CD4-positive, alpha-beta T cell treated with Interleukin-12 subunit alpha and Interleukin-12 subunit beta, for 1 hour (primary cell): ENCODE results near the gene CHID1.

Experiments
- DNase-seq: peaks from one replicate; pipeline ENCODE4 v3.0.0-alpha.2; 2020

Gene CHID1

DNA sequence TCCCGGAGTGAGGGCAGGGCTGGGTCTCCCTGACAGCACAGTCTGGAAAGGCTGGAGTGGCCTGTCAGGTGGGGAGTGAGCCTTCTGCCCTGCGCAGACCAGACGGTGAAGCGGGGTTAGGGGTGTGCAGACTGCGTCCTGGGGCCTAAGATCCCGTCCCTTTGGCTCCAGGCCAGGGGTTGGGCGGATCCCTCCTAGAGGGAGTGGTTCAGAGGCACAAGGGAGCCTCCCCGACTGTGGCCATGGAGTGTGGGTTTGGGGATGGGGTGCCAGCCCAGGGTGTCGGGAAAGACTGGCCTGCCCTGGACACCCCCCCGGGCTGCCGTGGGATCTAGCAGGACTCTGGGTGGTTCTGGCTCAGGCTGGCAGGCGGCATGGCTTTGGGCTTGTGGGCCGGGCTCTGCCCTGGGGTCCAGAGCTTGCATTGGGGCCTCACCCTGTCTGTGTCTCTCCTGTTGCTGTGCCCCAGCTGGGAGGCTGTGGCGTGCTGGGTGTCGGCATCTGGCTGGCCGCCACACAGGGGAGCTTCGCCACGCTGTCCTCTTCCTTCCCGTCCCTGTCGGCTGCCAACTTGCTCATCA lies 48.4 kb downstream of the CHID1 start:
- DNase-seq: no peak

DNA sequence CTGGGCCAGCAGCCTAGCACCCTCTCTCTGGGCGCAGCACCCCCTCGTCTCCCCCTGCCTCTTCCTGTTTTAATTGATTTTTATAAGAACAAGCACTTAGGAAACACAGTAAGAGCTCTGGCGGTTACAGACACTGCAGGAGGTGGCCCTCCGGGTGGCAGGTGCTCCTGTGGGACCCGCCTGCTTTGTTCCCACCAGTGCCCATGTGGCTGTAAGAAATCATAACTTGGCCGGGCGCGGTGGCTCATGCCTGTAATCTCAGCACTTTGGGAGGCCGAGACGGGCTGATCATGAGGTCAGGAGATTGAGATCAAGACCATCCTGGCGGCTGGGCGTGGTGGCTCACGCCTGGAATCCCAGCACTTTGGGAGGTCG lies 49.5 kb downstream of the CHID1 start:
- no peak for DNase-seq

DNA sequence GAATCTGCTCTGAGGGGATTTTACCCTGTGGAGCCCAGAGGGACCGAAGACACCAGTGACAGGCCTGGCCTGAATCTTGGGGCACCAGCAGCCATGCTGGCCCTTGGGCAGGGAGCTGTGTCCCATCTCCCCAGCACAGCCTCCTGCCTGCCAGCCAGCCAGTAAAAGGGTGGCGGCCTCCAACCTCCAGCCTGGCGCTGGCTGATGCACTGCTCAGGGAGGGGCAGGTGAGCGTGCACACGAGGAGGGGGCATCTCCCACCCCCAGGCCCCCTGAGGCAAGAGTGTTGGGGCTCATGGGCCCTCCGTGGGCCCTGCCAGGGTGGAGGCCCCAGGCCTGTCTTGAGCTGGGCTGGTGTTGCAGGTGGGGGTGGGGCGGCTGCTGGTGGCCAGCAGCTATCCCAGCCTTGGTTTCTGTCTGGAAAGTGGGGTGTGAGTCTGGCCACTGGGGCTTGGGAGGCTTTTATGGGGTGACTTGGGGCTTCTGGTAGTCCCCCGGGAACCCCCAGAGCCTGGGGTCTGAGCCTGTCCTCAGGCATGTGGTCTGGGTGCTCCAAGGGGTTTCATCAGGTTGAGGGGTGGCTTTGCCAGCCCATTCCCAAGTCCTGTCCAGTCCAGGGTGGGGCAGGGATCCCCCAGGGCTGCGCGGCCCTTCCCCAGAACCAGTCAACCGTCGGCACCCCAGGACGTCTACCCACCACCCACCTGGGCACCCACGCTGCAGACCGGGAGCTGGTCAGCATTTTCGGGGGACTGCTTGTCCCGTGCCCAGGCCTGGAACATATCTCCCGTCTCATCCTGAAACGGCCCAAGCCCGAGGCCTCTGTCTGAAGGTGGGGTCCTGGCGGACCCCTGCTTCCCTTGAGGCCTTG lies 50.1 kb downstream of the CHID1 start:
- no peak for DNase-seq

DNA sequence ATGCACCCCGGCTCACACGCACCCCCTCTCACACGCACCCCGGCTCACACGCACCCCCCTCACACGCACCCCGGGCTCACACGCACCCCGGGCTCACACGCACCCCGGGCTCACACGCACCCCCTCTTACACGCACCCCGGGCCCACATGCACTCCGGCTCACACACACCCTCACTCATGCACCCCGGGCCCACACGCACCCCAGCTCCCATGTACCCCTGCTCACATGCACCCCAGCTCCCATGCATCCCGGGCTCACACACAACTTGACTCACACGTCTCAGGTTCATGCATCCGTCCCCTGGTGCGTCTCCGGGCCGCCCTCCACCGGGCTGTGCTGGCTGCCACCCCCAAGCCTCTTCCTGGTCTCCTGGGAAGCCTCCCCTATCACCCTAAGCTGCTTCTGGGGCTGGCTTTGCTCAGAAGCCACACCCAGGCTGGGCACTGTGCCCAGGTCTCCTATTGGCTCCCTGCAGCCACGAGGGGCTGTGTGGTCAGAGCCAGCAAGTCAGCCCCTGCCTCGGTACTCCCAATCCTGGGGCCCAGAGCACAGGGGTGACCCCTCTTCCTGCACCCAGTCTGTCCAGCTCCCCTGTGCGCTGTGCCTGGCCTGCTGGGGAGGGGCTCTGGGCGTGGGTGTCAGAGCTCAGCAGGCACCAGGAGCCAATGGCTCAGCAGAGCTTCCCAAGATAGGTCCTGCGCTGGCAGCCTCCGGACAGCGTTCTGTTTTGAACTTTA lies 51.0 kb downstream of the CHID1 start:
- DNase-seq: no peak

DNA sequence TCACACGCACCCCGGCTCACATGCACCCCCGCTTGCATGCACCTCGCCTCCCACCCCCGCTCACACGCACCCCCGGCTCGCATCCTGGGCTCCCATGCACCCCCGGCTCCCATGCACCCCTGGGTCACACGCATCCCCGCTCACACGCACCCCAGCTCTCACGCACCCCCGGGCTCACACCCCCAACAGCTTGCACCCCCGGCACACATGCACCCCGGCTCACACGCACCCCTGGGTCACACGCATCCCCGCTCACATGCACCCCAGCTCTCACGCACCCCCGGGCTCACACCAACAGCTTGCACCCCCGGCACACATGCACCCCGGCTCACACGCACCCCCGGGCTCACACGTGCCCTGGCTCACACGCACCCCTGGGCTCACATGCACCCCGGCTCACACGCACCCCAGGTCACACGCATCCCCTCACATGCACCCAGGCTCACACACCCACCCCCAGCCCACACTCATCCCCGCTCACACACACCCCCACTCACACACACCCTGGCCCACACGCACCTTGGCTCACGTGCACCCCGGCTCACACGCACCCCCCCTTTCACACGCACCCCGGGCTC lies 51.8 kb downstream of the CHID1 start:
- DNase-seq: no peak

DNA sequence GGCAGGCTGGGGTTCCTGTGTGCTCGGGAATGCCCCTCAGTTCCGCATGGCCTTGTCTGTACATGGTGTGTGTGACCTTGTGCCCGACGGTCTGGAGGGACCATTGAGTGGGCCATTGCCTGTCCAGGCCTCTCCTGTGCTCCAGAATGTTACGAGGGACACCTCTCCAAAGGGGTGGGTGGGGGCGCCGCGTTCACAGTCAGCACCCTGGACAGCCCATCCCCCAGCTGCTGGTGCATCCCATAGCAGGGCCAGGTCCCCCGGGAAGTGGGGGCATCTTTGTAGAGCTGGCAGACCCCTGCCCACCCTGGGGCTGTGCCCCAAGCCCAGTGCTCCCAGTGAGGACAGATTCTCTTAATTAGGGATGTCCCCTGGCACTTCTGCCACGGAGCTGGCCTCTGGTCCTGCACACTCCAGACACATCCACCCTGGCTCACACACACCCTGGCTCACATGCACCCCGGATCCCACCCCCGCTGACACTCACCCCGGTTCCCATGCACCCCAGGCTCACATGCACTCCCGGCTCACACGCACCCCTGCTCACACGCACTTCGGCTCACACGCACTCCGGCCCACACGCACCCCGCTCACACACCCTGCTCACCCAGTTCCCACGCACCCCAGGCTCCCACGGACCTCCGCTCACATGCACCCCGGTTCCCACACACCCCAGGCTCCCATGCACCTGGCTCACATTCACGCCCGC lies 52.4 kb downstream of the CHID1 start:
- no peak for DNase-seq

DNA sequence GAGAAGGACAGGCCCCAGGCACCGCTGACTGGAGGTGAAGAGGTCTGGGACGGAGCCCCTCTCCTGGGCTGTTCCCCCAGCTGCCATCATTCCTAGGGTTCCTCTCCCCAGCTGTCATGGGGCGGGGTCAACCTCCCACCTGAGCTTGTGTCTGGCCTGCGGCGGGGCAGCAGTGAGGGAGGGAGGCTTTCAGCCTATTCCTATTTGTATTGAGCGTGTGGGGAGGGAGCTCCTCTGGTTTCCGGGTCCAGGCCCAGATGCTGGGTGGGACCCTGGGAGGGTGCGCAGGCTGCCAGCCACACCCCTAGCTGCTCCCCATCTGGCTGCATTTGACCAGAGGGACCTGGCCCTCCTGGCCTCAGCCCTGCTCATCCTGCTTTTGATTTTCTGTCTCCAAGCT lies 54.2 kb downstream of the CHID1 start:
- no peak for DNase-seq

DNA sequence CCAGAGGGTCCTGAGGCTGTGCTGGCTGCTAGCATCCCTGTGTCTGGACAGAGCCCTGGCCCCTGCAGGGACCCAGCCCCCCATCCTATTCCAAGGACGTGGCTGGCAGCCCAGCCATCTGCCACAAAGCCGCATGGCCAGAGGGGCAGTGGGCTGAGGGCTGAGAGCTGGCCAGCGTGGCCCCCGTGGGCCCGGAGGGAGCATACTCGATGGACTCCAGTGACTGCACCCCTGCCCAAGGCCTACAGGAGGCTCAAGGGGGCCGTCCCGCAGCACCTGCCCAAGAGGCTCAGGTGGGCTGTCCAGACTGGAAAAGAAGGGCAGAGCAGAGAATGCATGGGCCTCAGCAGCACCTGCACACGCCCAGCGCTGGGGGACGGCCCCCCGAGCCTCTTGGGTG lies 54.8 kb downstream of the CHID1 start:
- DNase-seq: no peak

DNA sequence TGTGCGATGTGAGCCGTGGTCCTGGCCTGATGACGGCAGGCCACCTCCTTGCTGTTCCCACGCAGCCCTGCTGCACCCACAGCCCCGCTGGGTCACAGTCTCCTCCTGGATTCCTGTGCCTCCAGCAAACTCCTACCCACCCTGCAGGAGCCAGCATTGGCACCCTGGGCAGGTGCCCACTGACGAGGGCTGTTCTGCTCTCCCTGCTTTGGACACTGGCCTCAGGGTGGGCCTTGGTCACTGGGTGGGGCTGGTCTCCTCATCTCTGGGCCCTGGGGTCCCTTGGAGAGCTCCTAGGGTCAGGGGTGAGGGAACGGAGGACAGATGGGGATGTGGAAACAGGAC lies 55.3 kb downstream of the CHID1 start:
- DNase-seq: no peak

DNA sequence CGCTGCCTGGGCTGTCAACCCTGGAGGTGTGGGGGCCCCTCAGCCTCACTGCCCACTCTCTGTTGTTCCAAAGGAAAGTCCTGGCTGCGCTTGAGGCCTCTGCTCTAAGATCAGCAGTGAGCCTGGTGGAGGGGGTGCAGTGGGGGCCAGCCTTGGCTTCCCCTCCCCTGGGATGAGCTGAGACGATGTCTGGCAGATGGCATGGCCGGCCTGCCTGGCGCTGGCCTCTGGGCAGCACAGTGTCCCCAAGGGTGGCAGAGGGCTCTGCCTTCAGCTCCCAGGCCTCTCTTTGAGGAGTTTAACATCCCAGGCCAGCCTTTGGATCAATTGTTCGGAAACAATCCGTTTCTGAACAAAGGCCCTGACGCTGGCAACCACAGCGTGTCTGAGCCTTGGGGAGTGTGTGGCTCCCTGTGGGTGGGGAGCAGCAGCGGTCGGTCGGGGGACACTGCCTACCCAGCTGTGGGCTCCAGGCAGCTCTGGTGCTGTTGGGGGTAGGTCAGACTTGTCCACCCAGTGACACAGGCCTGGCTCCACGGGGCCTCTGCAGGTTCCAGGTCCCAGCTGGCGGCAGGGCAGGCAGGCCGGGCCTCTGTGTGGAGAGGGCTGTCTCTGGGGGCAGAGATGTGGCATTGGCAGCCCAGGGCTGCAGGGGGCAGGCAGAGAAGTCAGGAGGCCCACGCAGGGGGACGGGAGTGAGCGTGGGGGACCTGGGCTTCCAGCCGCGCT lies 55.8 kb downstream of the CHID1 start:
- DNase-seq: no peak

DNA sequence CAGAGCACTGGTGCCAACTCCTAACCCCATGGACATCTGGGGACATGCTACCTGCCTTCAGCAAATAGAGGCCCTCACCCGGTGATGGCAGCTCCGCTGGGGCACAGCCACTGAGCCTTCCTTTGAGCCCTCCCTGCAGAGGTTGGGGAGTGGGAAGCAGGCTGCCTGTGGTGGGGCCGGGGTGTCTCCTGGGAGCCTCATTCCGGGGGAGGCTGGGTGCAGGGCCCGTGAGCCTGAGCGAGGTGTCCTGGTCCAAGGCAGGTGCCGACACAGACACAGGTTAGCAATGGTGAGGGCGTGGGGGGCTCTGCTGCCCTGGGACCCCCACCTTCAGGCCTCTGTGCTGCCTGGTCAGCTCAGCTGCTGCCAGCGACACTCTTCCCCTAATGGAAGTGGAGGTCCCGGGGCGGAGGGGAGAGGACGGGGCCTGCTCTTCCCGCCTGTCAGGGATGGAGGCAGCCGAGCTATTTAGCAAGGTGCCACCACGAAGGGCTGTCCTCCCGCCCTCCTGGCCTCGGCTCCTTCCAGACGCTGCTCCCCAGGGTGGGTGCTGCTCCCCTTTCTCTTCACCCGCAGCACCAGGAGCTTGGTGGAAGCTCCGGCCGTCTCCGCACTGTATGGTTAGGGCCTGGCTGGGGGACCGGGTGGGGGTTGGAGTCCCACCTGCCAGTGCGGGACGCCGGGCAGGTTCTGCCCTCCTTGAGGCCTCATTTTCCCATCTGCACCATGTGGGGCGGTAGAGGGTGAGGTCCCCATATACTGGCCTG lies 56.7 kb downstream of the CHID1 start:
- no peak for DNase-seq

DNA sequence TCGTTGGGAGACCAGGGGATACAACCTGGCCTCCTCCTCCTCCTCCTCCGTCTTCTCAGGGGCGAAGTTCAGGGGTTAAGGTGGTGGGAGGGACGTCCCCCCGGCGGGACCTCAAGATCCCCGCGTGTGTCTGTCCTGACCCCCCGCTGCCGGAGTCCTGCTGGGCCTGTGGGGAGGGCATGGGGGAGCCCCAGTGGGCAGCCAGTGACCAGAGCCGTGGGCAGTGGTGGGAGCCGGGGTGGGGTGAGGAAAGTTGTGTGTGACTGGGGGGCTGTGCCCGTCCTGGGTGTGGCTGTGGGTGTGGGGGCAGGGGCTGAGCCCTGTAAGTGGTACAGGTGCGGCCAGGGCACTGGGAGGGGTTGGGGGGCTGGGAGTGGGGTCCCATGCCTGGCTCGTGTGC lies 57.8 kb downstream of the CHID1 start:
- DNase-seq: no peak

DNA sequence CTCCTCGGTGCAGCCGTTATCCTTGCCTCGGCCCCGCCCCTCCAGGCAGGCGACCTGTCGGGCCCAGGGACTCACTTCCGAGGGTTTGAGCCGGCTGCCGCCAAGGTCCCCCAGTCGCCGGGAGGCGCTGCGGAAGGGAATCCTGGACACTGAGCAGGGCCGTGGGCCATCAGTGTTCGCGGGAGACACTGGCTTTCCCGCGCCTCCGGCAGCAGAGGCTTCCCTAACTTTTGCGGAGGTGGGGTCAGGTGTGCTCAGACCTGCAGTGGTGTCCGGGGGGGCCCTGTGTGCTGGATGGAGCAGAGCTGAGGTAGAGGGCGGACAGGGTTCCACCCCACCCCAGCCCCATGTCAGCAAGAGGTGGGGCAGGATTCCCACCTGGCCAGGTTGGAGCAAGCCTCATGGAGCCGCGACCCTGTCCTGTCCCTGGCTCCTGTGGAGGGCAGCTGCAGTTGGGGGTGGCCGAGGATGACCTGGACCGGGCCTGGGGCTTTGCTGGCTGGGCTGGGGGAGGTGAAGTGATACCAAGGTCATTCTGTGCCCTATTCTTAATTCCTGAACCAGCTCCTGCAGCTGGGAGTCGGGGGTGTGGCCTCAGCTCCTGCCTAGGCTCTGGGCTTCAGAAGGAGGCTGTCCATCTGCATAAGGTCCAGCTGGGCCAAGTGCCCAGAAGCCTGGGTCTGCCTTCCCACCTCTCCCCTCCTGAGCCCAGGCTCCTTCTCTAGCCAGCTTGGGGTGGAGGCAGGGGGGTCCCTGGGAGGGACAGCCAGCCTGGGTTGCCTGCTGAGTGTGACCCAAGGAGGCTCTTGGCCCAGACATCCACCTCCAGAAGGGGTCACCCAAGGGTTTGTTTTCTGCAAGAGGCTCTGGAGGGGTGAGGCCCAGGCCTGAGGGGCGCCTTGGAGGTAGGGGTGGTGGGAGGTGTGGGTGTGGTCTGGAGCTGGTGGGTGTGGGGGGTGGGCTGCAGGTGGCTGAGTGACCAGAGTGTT lies 59.5 kb downstream of the CHID1 start:
- no peak for DNase-seq

DNA sequence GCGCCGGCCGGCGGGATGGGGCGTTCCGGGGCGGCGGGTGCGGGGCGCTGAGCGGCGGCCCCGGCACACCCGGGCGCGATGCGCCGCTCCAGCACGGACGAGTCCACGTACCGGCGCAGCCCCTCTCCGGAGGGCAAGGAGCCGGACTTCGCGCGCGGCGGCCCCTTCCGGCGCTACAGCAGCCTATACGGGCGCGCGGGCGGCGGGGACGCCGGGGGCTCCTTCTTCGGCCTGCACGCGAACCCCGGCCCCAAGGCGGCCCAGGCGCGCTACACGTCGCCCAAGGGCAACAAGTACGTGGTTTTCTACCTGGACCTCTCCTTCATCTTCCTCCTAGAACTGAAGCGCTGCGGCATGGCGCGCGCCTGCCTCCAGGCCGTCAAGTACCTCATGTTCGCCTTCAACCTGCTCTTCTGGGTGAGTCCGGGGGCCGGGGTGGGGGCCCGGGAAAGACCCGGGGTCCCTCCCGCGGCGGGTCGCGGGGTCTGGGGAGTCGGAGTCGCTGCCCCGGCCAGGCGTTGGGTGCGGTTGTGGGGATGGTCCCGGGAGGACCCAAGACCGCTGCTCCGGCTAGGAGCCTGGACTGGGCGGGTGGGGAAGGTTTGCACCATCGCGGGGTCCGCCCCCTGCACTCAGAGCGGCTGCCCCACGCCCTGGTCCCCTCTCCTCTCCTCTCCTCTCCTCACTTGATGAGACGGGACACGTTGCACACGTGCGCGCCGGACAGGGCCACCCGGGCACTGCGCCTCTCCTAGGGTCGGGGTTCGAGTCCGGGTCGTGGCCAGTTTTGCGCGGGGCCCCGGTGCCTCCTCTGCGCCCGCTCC lies 60.4 kb downstream of the CHID1 start:
- DNase-seq: no peak

DNA sequence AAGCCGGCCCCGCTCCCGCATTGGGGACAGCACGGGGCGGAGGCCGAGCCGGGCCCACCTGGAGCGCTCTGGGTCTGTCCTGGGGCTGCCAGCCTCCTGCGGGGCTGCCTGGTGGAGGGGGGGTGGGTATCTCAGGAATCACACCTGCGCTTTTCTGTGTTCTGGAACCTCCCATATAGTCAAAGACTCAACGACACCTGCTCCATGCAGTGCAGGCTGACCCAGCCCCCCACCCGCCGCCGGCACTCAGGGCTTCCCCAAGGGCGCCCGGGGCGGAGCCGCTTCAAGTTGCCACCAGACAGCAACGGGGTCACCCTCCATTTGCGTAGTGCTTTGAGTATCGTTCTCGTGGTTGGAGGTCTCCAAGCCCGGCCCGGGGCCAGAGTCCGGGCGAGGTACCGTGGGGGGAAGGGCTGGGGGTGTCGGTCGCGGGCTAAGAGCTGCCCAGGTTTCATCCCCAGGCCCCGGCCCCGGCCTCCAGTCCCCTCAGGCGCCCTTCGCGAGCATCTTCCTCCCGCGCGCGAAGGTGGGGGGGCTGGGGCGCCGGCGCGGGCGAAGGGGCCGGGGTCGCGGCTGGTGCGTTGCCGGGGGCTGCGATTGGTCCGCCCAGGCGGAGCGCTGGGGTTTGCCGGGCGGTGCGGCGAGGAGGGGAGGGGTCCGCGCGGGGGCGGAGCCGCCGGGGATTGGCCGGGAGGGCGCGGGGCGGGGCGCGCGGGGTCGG lies 61.3 kb downstream of the CHID1 start:
- peak; percentile 51 for DNase-seq

DNA sequence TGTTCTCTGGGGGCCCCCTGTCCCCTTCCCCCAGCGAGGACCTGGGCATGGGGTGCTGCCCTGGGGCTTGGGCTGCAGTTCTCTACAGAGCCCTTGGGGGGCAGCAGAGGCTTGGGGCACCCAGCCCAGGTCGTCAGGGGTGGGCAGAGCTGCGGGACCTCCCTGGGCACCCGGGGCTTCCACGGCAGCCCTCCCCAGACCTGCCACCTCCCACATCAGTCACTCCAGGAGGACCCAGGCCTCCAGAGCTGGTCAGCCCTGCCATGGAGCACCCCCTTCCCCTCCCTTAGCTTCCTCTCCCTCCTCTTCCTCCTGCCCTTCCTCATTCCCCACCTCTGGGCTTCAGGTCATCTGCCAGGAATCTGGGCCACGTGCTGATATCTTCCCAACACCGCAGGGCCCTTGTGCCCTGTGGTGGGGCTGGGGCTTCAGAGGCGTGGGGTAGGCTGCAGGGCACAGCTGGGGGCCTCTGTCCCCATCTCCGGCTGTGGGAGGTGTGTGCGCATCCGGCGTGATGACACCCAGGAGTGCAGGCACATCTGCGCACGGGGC lies 62.2 kb downstream of the CHID1 start:
- DNase-seq: peak; percentile 74

DNA sequence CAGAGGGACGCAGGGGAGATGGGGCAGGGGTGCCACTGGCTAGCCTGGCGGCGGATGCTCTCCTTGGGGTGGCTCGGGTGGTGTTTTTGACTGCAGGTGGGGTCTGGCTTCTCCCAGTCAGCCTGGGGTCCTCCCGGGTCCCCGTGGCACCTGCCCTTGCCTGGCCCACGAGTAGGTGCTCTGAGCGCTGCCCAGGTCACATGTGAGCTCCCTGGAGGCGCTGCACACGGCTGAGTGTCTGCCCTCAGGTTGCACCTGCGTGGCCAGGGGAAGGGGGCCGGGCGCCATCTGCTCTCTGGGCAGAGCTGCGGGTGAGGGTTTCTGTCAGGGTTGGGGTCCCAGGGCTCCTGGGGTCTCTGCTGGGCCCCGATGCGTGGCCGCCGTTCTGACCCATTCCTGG lies 62.7 kb downstream of the CHID1 start:
- no peak for DNase-seq

DNA sequence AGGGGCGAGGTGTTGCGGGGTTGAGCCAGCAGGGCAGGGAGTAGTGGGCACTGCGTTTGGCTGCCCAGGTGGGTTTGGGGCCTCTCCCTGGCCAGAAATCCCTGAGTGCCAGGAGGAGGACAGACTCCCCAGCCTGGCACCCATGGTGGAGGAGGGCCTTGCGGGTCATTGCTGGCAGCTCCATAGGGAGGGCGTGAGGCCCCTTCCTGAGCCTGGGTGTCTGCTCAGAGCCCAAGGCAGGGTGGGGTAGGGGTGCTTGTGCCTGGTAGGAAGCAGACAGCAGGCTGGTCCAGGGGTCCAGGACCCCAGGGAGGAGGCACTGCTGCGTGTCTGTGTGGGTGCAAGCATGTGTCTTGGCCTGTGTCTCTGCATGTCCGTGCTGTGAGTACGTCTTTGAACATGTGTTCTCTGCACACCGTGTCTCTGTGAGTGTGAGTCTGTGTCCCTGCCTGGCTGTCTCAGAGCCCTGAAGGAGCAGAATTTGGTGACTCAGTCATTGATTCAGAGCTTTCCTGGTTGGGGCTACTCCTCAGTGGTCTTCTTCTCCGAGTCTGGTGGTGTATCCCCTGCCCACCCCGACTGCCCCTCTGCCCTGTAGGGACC lies 64.0 kb downstream of the CHID1 start:
- no peak for DNase-seq
